ENCODE results near the gene LTO1. TPM values are rescaled to one million over a fixed set of nuclear protein-coding genes. Genes with fewer than 3 reads are reported as not detected.

Gene LTO1
- total and polyA plus RNA-seq, 2 of the 13 experiments (the other 11 are each of a cell fraction or from before 2014, with no cell fraction given): 11.8 to 15.0 TPM

DNA sequence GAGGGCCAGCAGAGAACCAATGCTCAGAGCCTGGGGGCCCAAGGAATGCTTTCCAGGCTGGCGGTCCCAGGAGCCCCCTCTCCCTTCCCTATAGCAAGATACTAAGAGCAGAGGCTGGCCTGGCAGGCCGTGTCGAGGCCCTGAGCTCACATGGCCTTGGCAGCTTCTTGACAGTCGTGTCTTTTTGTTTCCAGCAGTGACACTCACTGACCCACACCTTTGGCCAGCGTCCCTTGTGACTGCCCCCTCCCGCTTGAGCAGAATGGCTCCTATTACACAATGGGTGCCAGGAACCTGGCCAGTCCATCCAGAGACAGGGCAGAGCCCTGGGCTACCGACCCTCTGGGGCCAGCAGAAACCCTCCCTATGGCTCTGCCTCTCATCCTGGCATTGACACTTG lies 40.6 kb downstream of the LTO1 start (continued):
- no peak for TF ChIP-seq ZNF10 (CRISPR knock-in tag; IDR thresholded peaks at IDR 0.05; ENCODE audit: borderline replicate concordance, low read depth)
- TF ChIP-seq ZBTB42 (CRISPR knock-in tag; IDR thresholded peaks at IDR 0.05): no peak
- TF ChIP-seq, protein P1, sequence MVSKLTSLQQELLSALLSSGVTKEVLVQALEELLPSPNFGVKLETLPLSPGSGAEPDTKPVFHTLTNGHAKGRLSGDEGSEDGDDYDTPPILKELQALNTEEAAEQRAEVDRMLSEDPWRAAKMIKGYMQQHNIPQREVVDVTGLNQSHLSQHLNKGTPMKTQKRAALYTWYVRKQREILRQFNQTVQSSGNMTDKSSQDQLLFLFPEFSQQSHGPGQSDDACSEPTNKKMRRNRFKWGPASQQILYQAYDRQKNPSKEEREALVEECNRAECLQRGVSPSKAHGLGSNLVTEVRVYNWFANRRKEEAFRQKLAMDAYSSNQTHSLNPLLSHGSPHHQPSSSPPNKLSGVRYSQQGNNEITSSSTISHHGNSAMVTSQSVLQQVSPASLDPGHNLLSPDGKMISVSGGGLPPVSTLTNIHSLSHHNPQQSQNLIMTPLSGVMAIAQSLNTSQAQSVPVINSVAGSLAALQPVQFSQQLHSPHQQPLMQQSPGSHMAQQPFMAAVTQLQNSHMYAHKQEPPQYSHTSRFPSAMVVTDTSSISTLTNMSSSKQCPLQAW (CRISPR knock-in tag; IDR thresholded peaks at IDR 0.05): no peak
- no peak for TF ChIP-seq ZFAT (CRISPR knock-in tag; conservative IDR thresholded peaks at IDR 0.05)
- no peak for TF ChIP-seq ZNF577 (CRISPR knock-in tag; IDR thresholded peaks at IDR 0.05; ENCODE audit: borderline replicate concordance, low read depth)
- no peak for TF ChIP-seq SCMH1 (CRISPR knock-in tag; IDR thresholded peaks at IDR 0.05; ENCODE audit: borderline replicate concordance)
- no peak for TF ChIP-seq ZZZ3 (CRISPR knock-in tag; IDR thresholded peaks at IDR 0.05; ENCODE audit: borderline replicate concordance)
- TF ChIP-seq NFE2L2 (IDR thresholded peaks at IDR 0.05; ENCODE audit: low read length): no peak
- no peak for TF ChIP-seq KLF16 (CRISPR knock-in tag; IDR thresholded peaks at IDR 0.05)
- TF ChIP-seq MYPOP (CRISPR knock-in tag; IDR thresholded peaks at IDR 0.05): no peak
- TF ChIP-seq TARDBP (CRISPR knock-in tag; IDR thresholded peaks at IDR 0.05): no peak
- no peak for TF ChIP-seq ZNF879 (CRISPR knock-in tag; IDR thresholded peaks at IDR 0.05)
- no peak for TF ChIP-seq PHF8 (CRISPR knock-in tag; IDR thresholded peaks at IDR 0.05)
- no peak for TF ChIP-seq ZNF674 (CRISPR knock-in tag; IDR thresholded peaks at IDR 0.05; ENCODE audit: low read depth)
- 0 out of 2 replicates have a peak, but pooled peaks have one; percentile 13 for TF ChIP-seq STAG1 (CRISPR knock-in tag; IDR thresholded peaks at IDR 0.05)
- TF ChIP-seq JUND (CRISPR knock-in tag; IDR thresholded peaks at IDR 0.05): no peak
- no peak for TF ChIP-seq ZNF317 (CRISPR knock-in tag; IDR thresholded peaks at IDR 0.05)
- TF ChIP-seq ZNF660 (CRISPR knock-in tag; IDR thresholded peaks at IDR 0.05; ENCODE audit: borderline replicate concordance, low read depth): no peak
- TF ChIP-seq ATF2 (CRISPR knock-in tag; IDR thresholded peaks at IDR 0.05): no peak
- no peak for TF ChIP-seq TIGD3 (CRISPR knock-in tag; IDR thresholded peaks at IDR 0.05; ENCODE audit: borderline replicate concordance)
- no peak for TF ChIP-seq SAFB2 (CRISPR knock-in tag; IDR thresholded peaks at IDR 0.05; ENCODE audit: borderline replicate concordance, low read depth)
- TF ChIP-seq ZSCAN5A (CRISPR knock-in tag; IDR thresholded peaks at IDR 0.05; ENCODE audit: borderline replicate concordance): no peak
- TF ChIP-seq MAFG (CRISPR knock-in tag; IDR thresholded peaks at IDR 0.05): no peak
- TF ChIP-seq SRSF4 (IDR thresholded peaks at IDR 0.05; ENCODE audit: low read depth, low read length, poor library complexity, severe bottlenecking): no peak
- no peak for TF ChIP-seq REL (CRISPR knock-in tag; conservative IDR thresholded peaks at IDR 0.05)

Measured in HepG2 (cell line).